IMR-90 (cell line): ENCODE results near the gene DCC. TPM values are rescaled to one million over a fixed set of nuclear protein-coding genes. Genes with fewer than 3 reads are reported as not detected.

Experiments used
- ATAC-seq: fragments of 200-7000 bp; cut with Tn5 transposase; 2 replicates; pipeline ENCODE4 v1.9.1; 2020; ENCODE audit warnings: low read depth, mild to moderate bottlenecking, moderate library complexity
- BruUV-seq: library from RNA; stranded (reverse); fragments of 400-500 nt; replicated peaks from 2 replicates; lab custom pipeline; 2021; lab: Mats Ljungman, UMichigan
- CTCF ChIA-PET: fragments of 300-600 bp; formaldehyde crosslinking; extraction: SDS; loops from one replicate; lab custom pipeline; 2021; ENCODE audit warnings: antibody characterized with exemption; lab: Yijun Ruan, JAX
- POLR2A ChIA-PET: fragments of 300-600 bp; sonication (Branson Sonifier 250); formaldehyde crosslinking; loops from one replicate; lab custom pipeline; 2022; ENCODE audit warnings: antibody characterized with exemption; ENCODE audit not compliant: unreplicated experiment; lab: Charles Lee
- DNase-seq: peaks from one replicate; pipeline ENCODE4 v3.0.0; 2013
- H2AFZ ChIP-seq: replicated peaks from 2 replicates; pipeline ENCODE3; 2013; ENCODE audit warnings: low read length, mild to moderate bottlenecking; ENCODE audit not compliant: poor library complexity
- H2AK5ac ChIP-seq: 2 replicates; pipeline ENCODE4 v1.6.1; 2013; ENCODE audit warnings: low read depth, low read length, inconsistent platforms
- H2AK9ac ChIP-seq: replicated peaks from 2 replicates; pipeline ENCODE3; 2013; ENCODE audit warnings: mild to moderate bottlenecking, low read depth, low read length, moderate library complexity; ENCODE audit not compliant: poor library complexity
- H2BK120ac ChIP-seq: 2 replicates; pipeline ENCODE4 v1.6.1; 2013; ENCODE audit warnings: low read depth, low read length, inconsistent platforms
- H2BK15ac ChIP-seq: 3 replicates; pipeline ENCODE4 v1.6.1; 2013; ENCODE audit warnings: low read depth, low read length, inconsistent platforms
- H2BK20ac ChIP-seq: 2 replicates; pipeline ENCODE4 v1.6.1; 2013; ENCODE audit warnings: low read depth, mild to moderate bottlenecking, inconsistent platforms, low read length, moderate library complexity
- H2BK5ac ChIP-seq: 2 replicates; pipeline ENCODE4 v1.6.1; 2013; ENCODE audit warnings: mild to moderate bottlenecking, low read depth, low read length, inconsistent platforms; ENCODE audit not compliant: poor library complexity, severe bottlenecking
- H3K14ac ChIP-seq: replicated peaks from 2 replicates; pipeline ENCODE4 v1.6.1; 2013; ENCODE audit warnings: low read depth, low read length, inconsistent platforms
- H3K18ac ChIP-seq: 2 replicates; pipeline ENCODE4 v1.6.1; 2013; ENCODE audit warnings: low read depth, low read length, control low read depth
- H3K23ac ChIP-seq: 2 replicates; pipeline ENCODE4 v1.6.1; 2013; ENCODE audit warnings: low read depth, low read length, inconsistent platforms
- H3K27ac ChIP-seq: 2 replicates; pipeline ENCODE4 v1.5.1; 2013; ENCODE audit warnings: mild to moderate bottlenecking, control low read depth, low read length; ENCODE audit not compliant: insufficient read depth
- H3K27me3 ChIP-seq: 2 replicates; pipeline ENCODE4 v1.6.1; 2013; ENCODE audit warnings: low read length; ENCODE audit not compliant: control insufficient read depth, insufficient read depth
- H3K36me3 ChIP-seq: 2 replicates; pipeline ENCODE4 v1.6.1; 2013; ENCODE audit warnings: low read length, mixed read lengths; ENCODE audit not compliant: control insufficient read depth, insufficient read depth
- H3K4ac ChIP-seq: 2 replicates; pipeline ENCODE4 v1.6.1; 2013; ENCODE audit warnings: low read depth, low read length, inconsistent platforms
- H3K4me1 ChIP-seq: 2 replicates; pipeline ENCODE4 v1.6.1; 2013; ENCODE audit warnings: low read length, mixed read lengths; ENCODE audit not compliant: control insufficient read depth, insufficient read depth
- H3K4me2 ChIP-seq: 2 replicates; pipeline ENCODE4 v1.6.1; 2013; ENCODE audit warnings: low read depth, mild to moderate bottlenecking, control low read depth, low read length, moderate library complexity
- H3K4me3 ChIP-seq: 2 replicates; pipeline ENCODE4 v1.5.1; 2013; ENCODE audit warnings: low read depth, mild to moderate bottlenecking, control low read depth, low read length, moderate library complexity; ENCODE audit not compliant: insufficient read depth
- H3K56ac ChIP-seq: 2 replicates; pipeline ENCODE4 v1.6.1; 2013; ENCODE audit warnings: low read length, inconsistent platforms; ENCODE audit not compliant: insufficient read depth; ENCODE audit errors: extremely low read depth
- H3K79me1 ChIP-seq, 2 experiments: 2 replicates each; pipeline ENCODE4 v1.6.1; 2013; ENCODE audit warnings: low read length in 2 of 2, inconsistent platforms in 1 of 2, low read depth in 1 of 2
- H3K9ac ChIP-seq: 2 replicates; pipeline ENCODE4 v1.6.1; 2013; ENCODE audit warnings: low read depth, low read length, control low read depth
- H3K9me1 ChIP-seq: 2 replicates; pipeline ENCODE4 v1.6.1; 2013; ENCODE audit warnings: low read length, inconsistent platforms; ENCODE audit not compliant: insufficient read depth
- H3K9me3 ChIP-seq: 2 replicates; pipeline ENCODE4 v1.6.1; 2013; ENCODE audit warnings: low read length; ENCODE audit not compliant: control insufficient read depth, insufficient read depth
- H4K20me1 ChIP-seq: 2 replicates; pipeline ENCODE4 v1.6.1; 2013; ENCODE audit warnings: low read length, inconsistent platforms; ENCODE audit not compliant: insufficient read depth
- H4K5ac ChIP-seq: 2 replicates; pipeline ENCODE4 v1.6.1; 2013; ENCODE audit warnings: mild to moderate bottlenecking, low read depth, low read length, control low read depth
- H4K8ac ChIP-seq, 2 experiments: 2 replicates each; pipeline ENCODE4 v1.6.1; 2013; ENCODE audit warnings: low read depth in 2 of 2, low read length in 2 of 2, control low read depth in 1 of 2, inconsistent platforms in 1 of 2
- H4K91ac ChIP-seq: 2 replicates; pipeline ENCODE4 v1.6.1; 2013; ENCODE audit warnings: low read depth, low read length, inconsistent platforms; ENCODE audit not compliant: insufficient read depth
- BHLHE40 ChIP-seq: fragments of 150-350 bp; IDR thresholded peaks from 2 replicates; pipeline ENCODE4 v1.6.1; 2016; ENCODE audit warnings: mild to moderate bottlenecking, low read depth, low read length
- CHD1 ChIP-seq: IDR thresholded peaks from 2 replicates; pipeline ENCODE4 v1.6.1; 2012; ENCODE audit warnings: low read depth, low read length, improper control_type of control experiment
- WGBS, 2 experiments: methylation state at CpG; one replicate each; pipeline versions ENCODE4 v1.1.5 to v1.1.7; 2013; ENCODE audit warnings: missing lambda C conversion rate in 2 of 2; ENCODE audit not compliant: insufficient read length in 1 of 2; ENCODE audit errors: extremely low coverage in 2 of 2; 5-methylcytosine and 5-hydroxymethylcytosine counted together
- dilution Hi-C: fragments of 300-500 bp; cut with HindIII; formaldehyde crosslinking; loops from one replicate; pipeline ENCODE4 v1.14.3; 2018; ENCODE audit warnings: low sequenced_read_pairs; ENCODE audit not compliant: unreplicated experiment
- in situ Hi-C: fragments of 300-500 bp; cut with MboI; formaldehyde crosslinking; loops from 3 replicates; pipeline ENCODE4 v1.14.3; 2019; ENCODE audit warnings: low sequenced_read_pairs, inconsistent platforms, mixed read lengths
- intact Hi-C: fragments of 100-400 bp; cut with micrococcal nuclease; formaldehyde crosslinking; loops from 2 replicates; pipeline ENCODE4 v1.10.0; 2022
- polyA plus RNA-seq, 3 experiments: library from polyadenylated mRNA; depleted of rRNA; stranded (reverse); fragments of >200 nt; gene quantifications; 2 replicates each; pipeline ENCODE4 v1.2.3, GENCODE V29; 2012; ENCODE audit warnings: low replicate concordance in 1 of 3
- total RNA-seq: library from RNA; depleted of rRNA; stranded (reverse); fragments of >200 nt; gene quantifications from 2 replicates; pipeline ENCODE4 v1.2.3, GENCODE V29; 2012

DCC gene
- total and polyA plus RNA-seq, 2 of the 4 experiments (the other 2 are of a cell fraction), result 0.31 to 0.54 TPM

DNA sequence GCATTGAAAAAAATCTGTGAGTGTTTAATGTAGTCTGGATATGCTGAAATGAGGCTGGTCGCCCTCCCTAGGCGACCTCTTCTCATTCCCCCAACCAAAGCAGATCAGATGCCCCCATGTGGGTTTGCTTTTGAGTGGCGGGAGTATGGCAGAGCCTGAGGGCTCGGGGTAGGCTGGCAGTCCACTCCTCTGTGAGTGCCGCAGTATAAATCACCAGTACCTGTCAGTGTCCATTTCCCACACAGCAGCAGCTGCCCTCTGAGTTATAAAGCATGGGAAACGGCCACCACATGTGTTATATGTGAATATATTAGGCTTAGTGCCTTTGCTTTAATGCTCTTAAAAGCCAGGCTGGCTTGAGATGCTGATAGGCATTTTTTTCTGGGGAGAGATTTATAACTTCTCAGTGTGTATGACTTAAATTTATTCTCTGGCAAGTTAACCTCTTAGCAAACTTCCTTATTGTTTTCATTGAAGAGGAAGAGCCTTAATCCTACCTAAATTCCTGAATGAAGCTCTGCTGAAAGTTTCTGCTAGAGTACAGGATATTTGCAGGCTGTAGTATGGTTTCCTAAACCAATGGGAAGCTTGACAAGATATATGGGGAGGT is 3.8 kb downstream of the DCC start:
- no peaks in the 10 kb centered on the region for H4K20me1 ChIP-seq
- no peaks in the 10 kb centered on the region for H3K36me3 ChIP-seq
- in situ Hi-C loops, result no loop called here
- H3K9me3 ChIP-seq, result peaks cover 2% of the 10 kb centered on the region
- H4K91ac ChIP-seq, result no peak overlapping the region
- POLR2A ChIA-PET, result no interaction called here
- H3K79me1 ChIP-seq, result no peaks in the 10 kb centered on the region
- CTCF ChIA-PET, result no interaction called here
- no peak overlapping the region for H4K8ac ChIP-seq
- DNase-seq, result no peak
- H3K27ac ChIP-seq, result no peak overlapping the region
- no peak overlapping the region for H3K9ac ChIP-seq
- intact Hi-C loops, result no loop called here
- no peak overlapping the region for H3K4ac ChIP-seq
- no peak overlapping the region for H3K14ac ChIP-seq
- H2BK120ac ChIP-seq, result no peak overlapping the region
- H3K9me1 ChIP-seq, result no peaks in the 10 kb centered on the region
- no peak overlapping the region for H3K4me3 ChIP-seq
- no peak overlapping the region for H2BK15ac ChIP-seq
- H3K4me2 ChIP-seq, result no peak overlapping the region
- H3K56ac ChIP-seq, result no peak overlapping the region
- dilution Hi-C loops, result no loop called here
- 33% methylated on average over 1 of the region's 6 CpGs; no CpG with 5 or more reads in 1 of the 2 experiments for WGBS, 2 experiments
- no peak overlapping the region for H3K18ac ChIP-seq
- no TSS peak for BruUV-seq
- H3K23ac ChIP-seq, result no peak overlapping the region
- H3K4me1 ChIP-seq, result no peaks in the 10 kb centered on the region
- ATAC-seq, result no peak
- no peak overlapping the region for H4K5ac ChIP-seq
- H2BK5ac ChIP-seq, result no peak overlapping the region
- no peak for TF ChIP-seq CHD1
- TF ChIP-seq BHLHE40, result no peak
- no peak overlapping the region for H2BK20ac ChIP-seq
- H2AK9ac ChIP-seq, result no peak overlapping the region
- no peaks in the 10 kb centered on the region; the same call in 1 of the 2 replicates for H3K27me3 ChIP-seq
- H2AK5ac ChIP-seq, result no peak overlapping the region
- no peak overlapping the region for H2AFZ ChIP-seq
